Glomerular visceral epithelial cell (primary cell): ENCODE data around the gene SMYD1.

ENCODE experiments used
- DNase-seq: peaks from one replicate; pipeline ENCODE4 v3.0.0-alpha.2; 2016; ENCODE audit errors: extremely low spot score

Gene SMYD1

DNA sequence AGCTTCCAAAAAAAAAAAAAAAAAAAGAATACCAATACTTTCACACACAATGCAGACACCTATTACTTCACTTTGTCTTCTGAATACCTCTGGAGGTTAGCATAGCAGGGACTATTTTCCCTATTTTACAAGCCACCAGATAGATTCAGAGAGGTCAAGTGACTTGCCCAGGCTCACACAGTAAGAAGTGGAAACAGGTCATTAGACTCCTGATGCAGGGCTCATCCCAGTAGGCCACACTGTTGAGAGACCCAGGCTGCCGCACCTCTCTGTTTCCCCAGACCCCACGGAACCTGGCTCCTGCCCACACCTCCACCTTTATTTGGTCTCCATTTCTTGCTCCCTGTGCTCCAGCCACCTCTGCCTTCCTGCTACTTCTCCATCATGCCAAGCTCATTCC is 19.4 kb downstream of the SMYD1 start:
- no peak for DNase-seq

GRCh38 chr2:88087763-88088162 is 20.1 kb downstream of the SMYD1 start:
- no peak for DNase-seq

DNA sequence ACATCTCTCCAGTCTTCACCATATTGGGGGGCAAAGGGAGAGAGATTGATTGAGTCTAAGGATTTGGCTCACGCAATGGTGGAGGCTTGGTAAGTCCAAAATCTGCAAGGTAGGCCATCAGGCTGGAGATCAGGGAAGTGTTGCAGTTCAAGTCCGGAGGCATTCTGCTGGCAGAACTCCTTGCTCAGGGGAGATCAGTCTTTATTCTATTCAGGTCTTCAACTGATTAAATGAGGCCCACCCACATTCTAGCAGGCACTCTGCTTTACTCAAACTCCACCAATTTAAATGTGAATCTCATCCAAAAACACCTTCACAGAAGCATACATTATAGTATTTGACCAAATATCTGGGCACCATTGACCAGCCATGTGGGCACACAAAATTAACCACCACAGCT is 21.4 kb downstream of the SMYD1 start:
- no peak for DNase-seq

DNA sequence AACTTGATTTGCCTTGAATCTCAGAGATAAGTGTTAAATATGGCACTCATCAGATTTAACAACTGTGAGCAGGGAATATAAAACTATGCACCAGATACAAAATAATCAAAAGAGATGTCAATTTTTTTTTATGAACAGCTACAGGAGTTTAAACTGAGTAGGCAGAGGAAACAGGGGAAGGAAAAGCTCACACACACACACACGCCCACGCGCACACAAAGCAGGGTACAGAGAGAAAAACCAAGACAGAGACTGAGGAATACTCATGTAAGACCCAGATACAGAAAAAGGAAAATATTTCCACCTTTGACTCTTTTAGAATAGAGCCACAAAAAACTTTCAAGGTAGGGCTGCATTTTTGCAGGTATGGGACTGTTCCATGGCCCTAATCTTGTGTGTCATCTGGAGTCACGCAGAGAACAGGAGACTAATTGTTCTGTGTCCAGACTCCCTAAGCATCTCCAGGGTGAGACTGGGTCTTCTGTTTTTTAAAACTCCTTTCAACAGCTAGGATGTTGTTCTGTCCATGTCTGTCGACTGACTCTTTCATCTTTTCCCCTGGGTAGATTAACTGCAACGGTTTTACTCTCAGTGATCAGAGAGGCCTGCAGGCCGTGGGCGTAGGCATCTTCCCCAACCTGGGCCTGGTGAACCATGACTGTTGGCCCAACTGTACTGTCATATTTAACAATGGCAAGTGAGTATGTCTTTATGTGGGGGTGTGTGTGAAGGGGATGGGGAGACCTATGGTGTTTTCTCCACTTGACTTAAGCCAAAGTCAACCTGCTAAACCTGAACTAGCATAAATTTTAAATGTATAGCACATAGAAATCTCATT is 23.0 kb downstream of the SMYD1 start:
- DNase-seq, result no peak

GRCh38 chr2:88091943-88092342 is 24.3 kb downstream of the SMYD1 start:
- DNase-seq, result no peak

DNA sequence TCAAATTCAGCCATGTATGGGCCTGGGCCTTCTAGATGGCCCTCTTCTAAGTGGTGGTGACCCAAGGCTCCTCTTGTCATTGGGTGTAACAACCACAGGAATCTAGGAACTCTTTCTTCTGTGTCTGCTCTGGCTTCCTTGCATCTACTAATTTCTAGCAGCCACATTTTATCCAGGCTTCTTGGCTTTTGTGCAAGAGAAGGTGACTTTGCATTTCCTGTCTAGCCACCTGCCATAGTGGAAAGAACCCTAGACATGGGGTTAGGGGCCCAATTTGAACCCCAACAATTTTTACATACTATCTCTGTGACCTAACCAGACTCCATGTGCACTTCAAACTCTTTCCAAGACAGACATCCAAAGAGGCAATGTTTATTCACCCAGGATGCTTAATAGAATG is 25.1 kb downstream of the SMYD1 start:
- no peak for DNase-seq

DNA sequence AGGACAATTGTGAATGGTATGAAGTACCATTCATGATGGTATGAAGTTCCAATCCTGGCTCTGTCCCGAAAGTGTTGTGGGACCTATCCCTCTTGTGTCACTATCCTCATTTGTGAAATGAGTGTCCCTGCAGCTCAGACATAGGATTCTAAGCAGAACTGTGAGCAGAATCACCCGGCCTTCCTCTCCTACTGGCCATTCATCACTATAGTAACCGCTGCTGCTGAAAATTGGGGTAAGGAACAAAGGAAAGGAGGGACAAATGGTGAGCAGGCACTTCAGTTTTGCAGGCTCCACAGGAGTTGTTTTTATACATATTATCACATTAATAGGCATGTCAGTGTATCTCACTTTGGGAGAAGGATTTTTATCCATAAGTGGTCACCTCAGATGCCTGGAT is 27.4 kb downstream of the SMYD1 start:
- no peak for DNase-seq

GRCh38 chr2:88096708-88097107 is 29.1 kb downstream of the SMYD1 start:
- no peak for DNase-seq

GRCh38 chr2:88097192-88097591 is 29.6 kb downstream of the SMYD1 start:
- DNase-seq, result no peak

- DNase-seq, result no peak
These were observed 30.4 kb downstream of the SMYD1 start for GRCh38 chr2:88097891-88098557.

DNA sequence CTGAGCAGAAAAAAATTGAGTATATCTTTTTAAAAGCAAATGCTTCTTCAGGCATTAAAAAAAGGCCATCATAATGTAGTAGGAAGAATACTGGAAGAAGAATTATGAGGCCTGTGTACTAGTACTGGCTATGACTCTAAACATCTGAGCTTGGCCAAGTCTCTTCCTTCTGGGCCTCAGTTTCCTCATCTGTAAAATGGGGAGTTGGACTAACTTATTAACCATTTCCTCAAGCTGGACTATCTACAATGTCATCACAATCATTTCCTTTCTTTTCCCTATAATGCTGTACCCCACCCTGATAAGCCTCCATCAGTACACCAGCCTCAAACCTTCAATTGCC is 30.9 kb downstream of the SMYD1 start:
- no peak for DNase-seq

GRCh38 chr2:88099798-88100488 is 32.3 kb downstream of the SMYD1 start:
- peak; percentile 2 for DNase-seq

DNA sequence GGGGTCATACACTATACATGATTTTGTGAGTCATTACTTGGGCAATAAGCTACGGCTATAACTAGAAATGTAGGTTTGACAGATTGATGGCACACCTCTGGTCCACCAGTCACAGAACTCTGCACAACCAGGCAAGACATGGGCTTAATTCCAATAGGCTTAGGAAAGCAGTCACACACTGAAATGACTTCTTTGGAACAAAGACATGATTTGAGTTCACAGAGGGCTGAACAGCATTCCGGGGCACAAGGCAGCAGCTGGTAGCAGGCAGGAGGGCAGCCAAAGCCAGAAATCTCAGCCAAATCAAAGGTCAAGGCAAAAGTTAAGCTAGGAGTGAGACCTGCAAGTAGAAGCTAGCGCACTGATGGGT is 32.8 kb downstream of the SMYD1 start:
- DNase-seq, result no peak

DNA sequence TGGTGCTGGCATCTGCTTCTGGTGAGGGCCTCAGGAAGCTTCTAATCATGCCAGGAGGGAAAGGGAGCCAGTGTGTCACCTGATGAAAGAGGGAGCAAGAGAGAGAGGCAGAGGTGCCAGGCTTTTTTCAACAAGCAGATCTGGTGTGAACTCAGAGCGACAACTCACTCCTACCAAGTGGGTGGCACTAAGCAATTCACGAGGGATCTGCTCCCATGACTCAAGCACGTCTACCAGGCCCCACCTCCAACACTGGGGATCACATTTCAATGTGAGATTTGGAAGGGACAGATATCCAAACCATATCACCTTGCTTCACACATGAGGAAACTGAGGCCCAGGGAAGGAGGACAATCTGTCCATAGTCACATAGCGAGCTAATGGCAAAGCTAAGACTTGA is 41.2 kb downstream of the SMYD1 start:
- DNase-seq, result no peak

DNA sequence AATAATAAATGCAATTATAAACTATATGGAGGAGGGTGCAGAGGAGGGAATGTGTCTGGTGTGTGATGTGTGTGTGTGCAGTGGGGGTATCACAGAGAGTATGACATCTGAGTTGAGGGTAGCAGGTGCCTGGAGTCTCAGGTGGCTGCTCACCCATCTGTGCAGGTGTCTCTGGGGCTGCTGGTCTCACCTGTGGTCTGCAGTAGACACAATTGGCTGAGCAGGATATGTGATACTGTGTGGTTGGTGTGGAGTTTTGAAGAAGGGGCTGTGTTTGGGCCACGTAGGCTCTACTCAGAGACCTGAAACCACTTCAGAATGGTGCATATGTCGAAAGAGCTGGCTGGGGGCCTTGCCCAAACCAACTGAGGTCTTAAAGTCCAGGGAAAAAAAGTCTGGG is 43.2 kb downstream of the SMYD1 start:
- no peak for DNase-seq

- no peak for DNase-seq
These were observed 45.4 kb downstream of the SMYD1 start for GRCh38 chr2:88113069-88113468.

DNA sequence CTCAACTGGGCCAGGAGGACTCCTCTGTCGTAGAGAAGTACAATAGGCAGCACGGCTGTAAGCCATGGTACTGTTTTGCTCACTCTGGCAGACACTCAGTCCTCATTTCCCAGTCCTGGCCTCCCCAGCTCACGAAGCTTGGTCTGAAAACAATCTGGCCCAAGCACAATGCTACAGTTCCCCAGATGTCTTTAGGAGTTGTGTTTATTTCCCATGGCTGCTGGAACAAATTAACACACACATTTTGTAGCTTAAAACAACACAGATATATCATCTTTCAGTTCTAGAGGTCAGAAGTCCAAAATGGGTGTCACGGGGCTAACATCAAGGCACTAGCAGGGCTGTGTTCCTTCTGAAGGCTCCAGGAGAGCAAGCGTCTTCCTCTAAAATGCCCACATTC is 47.3 kb downstream of the SMYD1 start:
- DNase-seq, result no peak

GRCh38 chr2:88115825-88116518 is 48.3 kb downstream of the SMYD1 start:
- DNase-seq, result no peak

GRCh38 chr2:88116669-88117432 is 49.2 kb downstream of the SMYD1 start:
- no peak for DNase-seq

GRCh38 chr2:88117973-88118372 is 50.3 kb downstream of the SMYD1 start:
- no peak for DNase-seq

DNA sequence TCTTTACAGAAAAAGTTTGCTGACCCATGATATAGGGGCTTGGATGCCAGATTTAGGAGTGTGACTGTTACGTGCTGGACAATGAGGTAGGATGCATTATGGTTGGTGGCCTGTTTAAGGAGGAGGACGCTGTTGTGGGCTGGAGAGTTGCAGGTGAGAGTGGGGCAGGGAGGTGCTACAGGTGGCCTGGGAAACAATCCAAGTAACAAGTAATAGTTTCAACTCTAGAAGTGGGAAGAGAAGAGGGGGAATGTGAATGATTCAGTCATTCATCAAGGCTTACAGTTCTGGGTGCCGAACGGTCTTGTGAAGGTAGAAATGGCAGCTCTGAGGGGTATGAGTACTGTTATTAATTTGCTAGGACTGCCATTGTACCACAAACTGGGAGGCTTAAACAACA is 54.1 kb downstream of the SMYD1 start:
- no peak for DNase-seq
